ENCODE results near the gene STXBP5.

DNA sequence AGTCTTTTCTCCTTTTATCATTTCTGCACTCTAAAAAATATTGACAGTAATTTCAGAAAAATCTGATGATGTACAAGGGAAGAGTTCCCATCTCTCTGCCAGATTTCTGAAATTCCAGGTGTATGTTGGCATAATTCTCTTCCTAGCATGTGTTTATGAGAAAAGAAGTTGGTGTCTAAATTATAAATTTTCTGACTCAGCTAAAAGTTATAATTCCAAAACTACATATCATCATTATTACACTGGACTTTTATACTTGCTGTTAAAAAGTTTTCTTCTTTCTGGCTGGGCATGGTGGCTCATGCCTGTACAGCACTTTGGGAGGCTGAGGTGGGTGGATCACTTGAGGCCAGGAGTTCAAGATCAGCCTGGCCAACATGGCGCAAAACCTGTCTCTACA lies 168.6 kb downstream of the STXBP5 start:
- TF ChIP-seq, protein P1, sequence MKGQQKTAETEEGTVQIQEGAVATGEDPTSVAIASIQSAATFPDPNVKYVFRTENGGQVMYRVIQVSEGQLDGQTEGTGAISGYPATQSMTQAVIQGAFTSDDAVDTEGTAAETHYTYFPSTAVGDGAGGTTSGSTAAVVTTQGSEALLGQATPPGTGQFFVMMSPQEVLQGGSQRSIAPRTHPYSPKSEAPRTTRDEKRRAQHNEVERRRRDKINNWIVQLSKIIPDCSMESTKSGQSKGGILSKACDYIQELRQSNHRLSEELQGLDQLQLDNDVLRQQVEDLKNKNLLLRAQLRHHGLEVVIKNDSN (CRISPR knock-in tag; IDR thresholded peaks at IDR 0.05) = no peak
- TF ChIP-seq, protein P2, sequence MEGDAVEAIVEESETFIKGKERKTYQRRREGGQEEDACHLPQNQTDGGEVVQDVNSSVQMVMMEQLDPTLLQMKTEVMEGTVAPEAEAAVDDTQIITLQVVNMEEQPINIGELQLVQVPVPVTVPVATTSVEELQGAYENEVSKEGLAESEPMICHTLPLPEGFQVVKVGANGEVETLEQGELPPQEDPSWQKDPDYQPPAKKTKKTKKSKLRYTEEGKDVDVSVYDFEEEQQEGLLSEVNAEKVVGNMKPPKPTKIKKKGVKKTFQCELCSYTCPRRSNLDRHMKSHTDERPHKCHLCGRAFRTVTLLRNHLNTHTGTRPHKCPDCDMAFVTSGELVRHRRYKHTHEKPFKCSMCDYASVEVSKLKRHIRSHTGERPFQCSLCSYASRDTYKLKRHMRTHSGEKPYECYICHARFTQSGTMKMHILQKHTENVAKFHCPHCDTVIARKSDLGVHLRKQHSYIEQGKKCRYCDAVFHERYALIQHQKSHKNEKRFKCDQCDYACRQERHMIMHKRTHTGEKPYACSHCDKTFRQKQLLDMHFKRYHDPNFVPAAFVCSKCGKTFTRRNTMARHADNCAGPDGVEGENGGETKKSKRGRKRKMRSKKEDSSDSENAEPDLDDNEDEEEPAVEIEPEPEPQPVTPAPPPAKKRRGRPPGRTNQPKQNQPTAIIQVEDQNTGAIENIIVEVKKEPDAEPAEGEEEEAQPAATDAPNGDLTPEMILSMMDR (IDR thresholded peaks at IDR 0.05 in 2 of 3, conservative IDR thresholded peaks at IDR 0.05 in 1 of 3; ENCODE audit: insufficient read depth in 2 of 3, low read depth in 1 of 3, low read length in 3 of 3) = no peak
- no peak for TF ChIP-seq CBFB (CRISPR knock-in tag; IDR thresholded peaks at IDR 0.05)
- no peak for TF ChIP-seq ZNF384 (IDR thresholded peaks at IDR 0.05; ENCODE audit: low read depth, low read length)
- no peak for TF ChIP-seq NBN (IDR thresholded peaks at IDR 0.05; ENCODE audit: low read depth)
- TF ChIP-seq YBX1 (IDR thresholded peaks at IDR 0.05) = no peak
- no peak for TF ChIP-seq GABPA (tag; conservative IDR thresholded peaks at IDR 0.05; ENCODE audit: low read depth)
- no peak for TF ChIP-seq NR2C1 (IDR thresholded peaks at IDR 0.05)
- no peak for TF ChIP-seq NR2C1 (tag; IDR thresholded peaks at IDR 0.05)

All from K562 (cell line).